ENCODE results near the gene AIG1.
A peak's percentile ranks its signal among the peaks of the same experiment; 100 is the strongest.

AIG1 gene

GRCh38 chr6:143127941-143128680, 67.4 kb downstream of the AIG1 start:
- DNase-seq (ENCODE audit: low read depth in 2 of 2): no peak

GRCh38 chr6:143128681-143129015, 68.0 kb downstream of the AIG1 start:
- DNase-seq (ENCODE audit: low read depth in 2 of 2): no peak

- no peak for DNase-seq (ENCODE audit: low read depth in 2 of 2)
These were observed 70.2 kb downstream of the AIG1 start for GRCh38 chr6:143130928-143131327.

GRCh38 chr6:143135325-143135724, 74.6 kb downstream of the AIG1 start:
- no peak for DNase-seq (ENCODE audit: low read depth in 2 of 2)

GRCh38 chr6:143135797-143136561, 75.3 kb downstream of the AIG1 start:
- no peak for DNase-seq (ENCODE audit: low read depth in 2 of 2)

GRCh38 chr6:143136647-143137046, 76.0 kb downstream of the AIG1 start:
- DNase-seq (ENCODE audit: low read depth in 2 of 2): no peak

- no peak for DNase-seq (ENCODE audit: low read depth in 2 of 2)
These were observed 78.6 kb downstream of the AIG1 start for GRCh38 chr6:143139239-143139784.

GRCh38 chr6:143139884-143140283, 79.2 kb downstream of the AIG1 start:
- peak in 1 of 2 donors; percentile 14 for DNase-seq (ENCODE audit: low read depth in 2 of 2)

GRCh38 chr6:143140767-143141166, 80.1 kb downstream of the AIG1 start:
- DNase-seq (ENCODE audit: low read depth in 2 of 2): no peak

GRCh38 chr6:143141442-143141841, 80.8 kb downstream of the AIG1 start:
- no peak for DNase-seq (ENCODE audit: low read depth in 2 of 2)

GRCh38 chr6:143146186-143146851, 85.6 kb downstream of the AIG1 start:
- no peak for DNase-seq (ENCODE audit: low read depth in 2 of 2)

- DNase-seq (ENCODE audit: low read depth in 2 of 2): no peak
These were observed 89.1 kb downstream of the AIG1 start for GRCh38 chr6:143149771-143150170.

GRCh38 chr6:143150281-143150680, 89.6 kb downstream of the AIG1 start:
- no peak for DNase-seq (ENCODE audit: low read depth in 2 of 2)

- no peak for DNase-seq (ENCODE audit: low read depth in 2 of 2)
These were observed 90.7 kb downstream of the AIG1 start for GRCh38 chr6:143151381-143151780.

- no peak for DNase-seq (ENCODE audit: low read depth in 2 of 2)
These were observed 95.0 kb downstream of the AIG1 start for GRCh38 chr6:143155681-143156080.

GRCh38 chr6:143157131-143157530, 96.4 kb downstream of the AIG1 start:
- no peak for DNase-seq (ENCODE audit: low read depth in 2 of 2)

GRCh38 chr6:143158113-143158581, 97.5 kb downstream of the AIG1 start:
- DNase-seq (ENCODE audit: low read depth in 2 of 2): no peak

GRCh38 chr6:143159001-143159400, 98.3 kb downstream of the AIG1 start:
- DNase-seq (ENCODE audit: low read depth in 2 of 2): no peak

GRCh38 chr6:143160015-143160414, 99.3 kb downstream of the AIG1 start:
- DNase-seq (ENCODE audit: low read depth in 2 of 2): no peak

- DNase-seq (ENCODE audit: low read depth in 2 of 2): no peak
These were observed 99.9 kb downstream of the AIG1 start for GRCh38 chr6:143160439-143161220.

GRCh38 chr6:143163621-143164020, 102.9 kb downstream of the AIG1 start:
- no peak for DNase-seq (ENCODE audit: low read depth in 2 of 2)

All from stimulated activated CD8-positive, alpha-beta memory T cell treated with anti-CD3 and anti-CD28 coated beads, Interleukin-15, amount 100 ng/mL, for 48 hours (primary cell).